ENCODE measurements around the gene LMO7. TPM values are rescaled to one million over a fixed set of nuclear protein-coding genes. Genes with fewer than 3 reads are reported as not detected.

The LMO7 gene
- total RNA-seq, 1 experiment from 2014 or later: 11.8 TPM

GRCh38 chr13:75895168-75895567 is 259.0 kb downstream of the LMO7 start:
- no peak for ATAC-seq
- H3K4me1 ChIP-seq (ENCODE audit: control insufficient read depth, insufficient read depth, low read length): no peaks in the 10 kb centered on the region
- no peak overlapping the region for H3K4me3 ChIP-seq (ENCODE audit: low read depth in 2 of 2, low read length in 2 of 2)
- no peaks in the 10 kb centered on the region for H3K9me3 ChIP-seq (ENCODE audit: control insufficient read depth, insufficient read depth, low read depth, low read length)
- ChIA-PET CTCF (no interaction called here), POLR2A (no interaction called here)
- H3K27me3 ChIP-seq (ENCODE audit: control insufficient read depth, insufficient read depth, low read length): no peaks in the 10 kb centered on the region; the same call in 1 of the 2 replicates
- DNase-seq (ENCODE audit: low read depth, low spot score): no peak
- no peak overlapping the region for H3K27ac ChIP-seq (ENCODE audit: low read length)
- intact Hi-C loops (cut with micrococcal nuclease; ENCODE audit: unreplicated experiment): no loop called here
- in situ Hi-C loops (cut with HindIII; ENCODE audit: low pct_unique_long_range_greater_than_20kb, low sequenced_read_pairs): no loop called here
- no TSS peak for BruUV-seq (replicated peaks)
- TF ChIP-seq TCF7L2 (IDR thresholded peaks at IDR 0.05; ENCODE audit: low read depth, low read length) (no peak), SIN3A (IDR thresholded peaks at IDR 0.05; ENCODE audit: borderline replicate concordance, insufficient read depth, low read depth, low read length) (no peak)
- H3K36me3 ChIP-seq (ENCODE audit: control insufficient read depth, insufficient read depth, low read length): no peaks in the 10 kb centered on the region

- Histone ChIP-seq H3K27ac (ENCODE audit: low read length) (no peak overlapping the region), H3K4me1 (ENCODE audit: control insufficient read depth, insufficient read depth, low read length) (no peaks in the 10 kb centered on the region), H3K4me3 (ENCODE audit: low read depth in 2 of 2, low read length in 2 of 2) (no peak overlapping the region), H3K9me3 (ENCODE audit: control insufficient read depth, insufficient read depth, low read depth, low read length) (no peaks in the 10 kb centered on the region), H3K36me3 (ENCODE audit: control insufficient read depth, insufficient read depth, low read length) (no peaks in the 10 kb centered on the region), H3K27me3 (ENCODE audit: control insufficient read depth, insufficient read depth, low read length) (no peaks in the 10 kb centered on the region; the same call in 1 of the 2 replicates)
- ATAC-seq: no peak
- in situ Hi-C loops (cut with HindIII; ENCODE audit: low pct_unique_long_range_greater_than_20kb, low sequenced_read_pairs) (no loop called here), intact Hi-C loops (cut with micrococcal nuclease; ENCODE audit: unreplicated experiment) (no loop called here)
- ChIA-PET CTCF (no interaction called here), POLR2A (no interaction called here)
- DNase-seq (ENCODE audit: low read depth, low spot score): no peak
- BruUV-seq (replicated peaks): no TSS peak
- TF ChIP-seq POLR2AphosphoS5 (IDR thresholded peaks at IDR 0.05; ENCODE audit: low read depth, low read length): no peak
- no peak for TF ChIP-seq REST (IDR thresholded peaks at IDR 0.05; ENCODE audit: insufficient read depth in 1 of 2, low read depth in 2 of 2, low read length in 1 of 2)
- no peak for TF ChIP-seq SIN3A (IDR thresholded peaks at IDR 0.05; ENCODE audit: borderline replicate concordance, insufficient read depth, low read depth, low read length)
- no peak for TF ChIP-seq CTCF (IDR thresholded peaks at IDR 0.05)
- TF ChIP-seq TCF7L2 (IDR thresholded peaks at IDR 0.05; ENCODE audit: low read depth, low read length): no peak
Observed at GRCh38 chr13:75896271-75896670, 260.1 kb downstream of the LMO7 start.

- BruUV-seq (replicated peaks): no TSS peak
- no peak for ATAC-seq
Observed at GRCh38 chr13:75897386-75897785, 261.3 kb downstream of the LMO7 start.

More at GRCh38 chr13:75897386-75897785, 261.3 kb downstream of the LMO7 start:
- H3K4me1 ChIP-seq (ENCODE audit: control insufficient read depth, insufficient read depth, low read length): no peaks in the 10 kb centered on the region
- ChIA-PET CTCF (no interaction called here), POLR2A (no interaction called here)
- no peak for DNase-seq (ENCODE audit: low read depth, low spot score)
- H3K27ac ChIP-seq (ENCODE audit: low read length): no peak overlapping the region
- intact Hi-C loops (cut with micrococcal nuclease; ENCODE audit: unreplicated experiment): no loop called here
- H3K9me3 ChIP-seq (ENCODE audit: control insufficient read depth, insufficient read depth, low read depth, low read length): no peaks in the 10 kb centered on the region
- in situ Hi-C loops (cut with HindIII; ENCODE audit: low pct_unique_long_range_greater_than_20kb, low sequenced_read_pairs): no loop called here
- no peaks in the 10 kb centered on the region; the same call in 1 of the 2 replicates for H3K27me3 ChIP-seq (ENCODE audit: control insufficient read depth, insufficient read depth, low read length)
- H3K36me3 ChIP-seq (ENCODE audit: control insufficient read depth, insufficient read depth, low read length): no peaks in the 10 kb centered on the region
- TF ChIP-seq SIN3A (IDR thresholded peaks at IDR 0.05; ENCODE audit: borderline replicate concordance, insufficient read depth, low read depth, low read length) (no peak), CTCF (IDR thresholded peaks at IDR 0.05) (no peak), TCF7L2 (IDR thresholded peaks at IDR 0.05; ENCODE audit: low read depth, low read length) (no peak), POLR2AphosphoS5 (IDR thresholded peaks at IDR 0.05; ENCODE audit: low read depth, low read length) (no peak), REST (IDR thresholded peaks at IDR 0.05; ENCODE audit: insufficient read depth in 1 of 2, low read depth in 2 of 2, low read length in 1 of 2) (no peak)
- no peak overlapping the region for H3K4me3 ChIP-seq (ENCODE audit: low read depth in 2 of 2, low read length in 2 of 2)

Measured in Panc1 (cell line).